ENCODE data around the gene IGSF22.

The IGSF22 gene

GRCh38 chr11:18730020-18730419 is 4.0 kb upstream of the IGSF22 start:
- no peak overlapping the region for H3K4me3 ChIP-seq (ENCODE audit: low read depth, low read length)
- TF ChIP-seq CTCF (IDR thresholded peaks at IDR 0.05; ENCODE audit: insufficient read depth, low read depth, low read length, missing control alignments): no peak
- no peak for DNase-seq (ENCODE audit: low read depth)

DNA sequence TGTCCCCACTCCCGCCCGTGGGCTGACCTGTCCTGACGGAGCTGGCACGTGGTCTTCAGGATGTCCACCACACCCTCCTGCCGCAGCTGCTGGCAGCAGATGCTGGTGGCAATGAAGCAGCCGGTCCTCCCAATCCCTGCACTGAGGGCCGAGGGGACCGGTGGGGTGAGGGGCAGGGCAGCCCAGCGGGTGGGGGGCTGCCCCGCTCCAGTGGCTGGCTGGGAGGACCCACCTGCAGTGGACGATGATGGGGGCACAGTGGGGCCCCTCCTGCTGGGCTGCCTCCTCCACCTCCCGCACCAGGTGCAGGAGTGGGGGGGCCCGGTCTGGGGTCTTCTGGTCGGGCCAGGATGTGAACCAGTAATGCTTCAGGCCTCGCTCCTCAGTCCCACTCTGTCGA is 3.4 kb upstream of the IGSF22 start:
- TF ChIP-seq CTCF (IDR thresholded peaks at IDR 0.05; ENCODE audit: insufficient read depth, low read depth, low read length, missing control alignments): no peak
- no peak overlapping the region for H3K4me3 ChIP-seq (ENCODE audit: low read depth, low read length)
- no peak for DNase-seq (ENCODE audit: low read depth)

- no peak overlapping the region for H3K4me3 ChIP-seq (ENCODE audit: low read depth, low read length)
- DNase-seq (ENCODE audit: low read depth): no peak
- no peak for TF ChIP-seq CTCF (IDR thresholded peaks at IDR 0.05; ENCODE audit: insufficient read depth, low read depth, low read length, missing control alignments)
Measured at GRCh38 chr11:18728658-18729057, 2.7 kb upstream of the IGSF22 start.

GRCh38 chr11:18727479-18728236 is 1.7 kb upstream of the IGSF22 start:
- peak; percentile 41 for DNase-seq (ENCODE audit: low read depth)
- H3K4me3 ChIP-seq (ENCODE audit: low read depth, low read length): no peak overlapping the region
- TF ChIP-seq CTCF (IDR thresholded peaks at IDR 0.05; ENCODE audit: insufficient read depth, low read depth, low read length, missing control alignments): peak; percentile 91

- TF ChIP-seq CTCF (IDR thresholded peaks at IDR 0.05; ENCODE audit: insufficient read depth, low read depth, low read length, missing control alignments): no peak
- no peak for DNase-seq (ENCODE audit: low read depth)
- H3K4me3 ChIP-seq (ENCODE audit: low read depth, low read length): no peak overlapping the region
Measured at GRCh38 chr11:18723991-18724390, 2.0 kb downstream of the IGSF22 start.

- no peak for DNase-seq (ENCODE audit: low read depth)
- no peak overlapping the region for H3K4me3 ChIP-seq (ENCODE audit: low read depth, low read length)
- no peak for TF ChIP-seq CTCF (IDR thresholded peaks at IDR 0.05; ENCODE audit: insufficient read depth, low read depth, low read length, missing control alignments)
Measured at GRCh38 chr11:18722293-18722637, 3.7 kb downstream of the IGSF22 start.

All from GM12865 (cell line).